Measurements from ENCODE around the gene CEMP1.
A peak's percentile ranks its signal among the peaks of the same experiment; 100 is the strongest.
"Not testable (repeated sequence)": the region's sequence is repeated elsewhere in the genome, so short reads cannot be mapped to it uniquely, and the experiment has no call there.

The CEMP1 gene

DNA sequence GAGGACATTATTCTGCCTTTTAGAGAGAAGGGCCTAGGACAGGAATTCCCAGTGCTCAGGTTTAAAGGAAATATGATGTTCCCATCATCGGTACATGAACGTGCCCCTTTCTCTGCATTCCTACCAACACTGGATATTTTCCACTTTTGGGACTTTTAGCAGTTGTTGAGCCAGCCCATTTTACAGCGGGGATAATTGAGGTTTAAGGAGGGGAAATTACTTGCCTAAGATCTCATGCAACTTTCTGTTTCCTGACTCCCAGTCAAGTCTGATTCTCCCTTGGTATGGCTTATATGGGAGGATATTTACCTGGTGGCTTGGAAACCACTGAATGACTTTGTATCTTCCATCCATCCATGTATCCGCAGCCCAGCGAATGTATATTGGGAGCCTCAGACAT is 3.1 kb upstream of the CEMP1 start:
- not testable (repeated sequence) for DNase-seq

DNA sequence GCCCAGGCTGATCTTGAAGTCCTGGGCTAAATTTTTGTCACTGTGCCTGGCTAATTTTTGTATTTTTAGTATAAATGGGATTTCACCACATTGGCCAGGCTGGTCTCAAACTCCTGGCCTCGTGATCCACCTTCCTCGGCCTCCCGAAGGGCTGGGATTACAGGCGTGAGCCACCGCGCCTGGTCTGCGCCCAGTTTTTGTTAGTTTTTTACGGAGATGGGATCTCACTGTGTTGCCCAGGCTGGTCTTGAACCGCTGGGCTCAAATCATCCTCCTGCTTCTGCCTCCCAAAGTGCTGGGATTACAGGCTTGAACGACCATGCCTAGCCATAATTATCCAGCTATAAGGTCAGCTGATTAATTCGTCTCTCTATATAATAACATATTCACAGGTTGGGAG is 2.7 kb upstream of the CEMP1 start:
- no peak for DNase-seq

DNA sequence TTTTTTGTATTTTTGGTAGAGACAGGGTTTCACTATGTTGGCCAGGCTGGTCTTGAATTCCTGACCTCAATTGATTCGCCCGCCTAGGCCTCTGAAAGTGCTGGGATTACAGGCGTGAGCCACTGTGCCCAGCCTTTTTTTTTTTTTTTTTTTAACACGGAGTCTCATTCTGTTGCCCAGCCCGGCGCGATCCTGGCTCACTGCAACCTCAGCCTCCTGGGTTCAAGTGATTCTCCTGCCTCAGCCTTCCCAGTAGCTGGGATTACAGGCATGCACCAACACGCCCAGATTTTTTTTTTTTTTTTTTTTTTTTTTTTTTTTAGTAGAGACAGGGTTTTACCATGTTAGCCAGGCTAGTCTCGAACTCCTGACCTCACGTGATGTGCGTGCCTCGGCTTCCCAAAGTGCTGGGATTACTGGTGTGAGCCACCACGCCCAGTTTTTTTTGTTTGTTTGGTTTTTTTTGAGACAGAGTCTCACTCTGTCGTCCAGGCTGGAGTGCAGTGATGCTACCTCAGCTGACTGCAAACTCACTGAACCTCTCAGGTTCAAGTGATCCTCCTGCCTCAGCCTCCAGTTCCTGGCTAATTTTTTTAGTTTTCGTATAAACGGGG is 2.0 kb upstream of the CEMP1 start:
- DNase-seq = not testable (repeated sequence)

DNA sequence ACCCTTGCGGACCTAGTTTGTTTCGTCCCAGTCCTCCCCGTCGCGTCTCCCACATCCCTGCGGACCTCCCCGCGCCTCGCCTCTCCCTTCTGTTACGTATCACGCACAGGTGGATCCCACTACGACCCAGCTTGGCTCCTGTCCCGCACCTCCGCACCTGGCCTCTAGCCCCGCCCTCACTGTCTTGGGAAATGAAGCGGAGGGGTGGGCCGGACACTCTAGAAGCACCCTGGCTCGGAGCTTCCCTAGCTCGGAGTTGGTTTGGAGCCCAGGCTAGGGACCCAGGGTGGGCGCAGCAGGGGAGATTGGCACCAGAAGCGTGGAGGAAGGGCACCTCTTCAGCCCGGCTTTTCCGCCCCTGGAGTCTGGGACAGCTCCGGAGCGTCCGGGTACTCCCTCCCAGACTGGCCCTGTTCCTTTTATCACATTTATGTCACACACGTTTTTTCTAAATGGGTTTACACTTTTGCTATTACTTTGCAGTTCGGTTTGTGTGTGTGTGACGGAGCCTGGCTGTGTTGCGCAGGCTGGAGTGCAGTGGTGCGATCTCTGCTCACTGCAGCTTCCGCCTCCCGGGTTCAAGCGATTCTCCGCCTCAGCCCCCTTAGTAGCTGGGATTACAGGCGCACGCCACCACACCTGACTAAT is 1.4 kb upstream of the CEMP1 start:
- peak; percentile 76 for DNase-seq

DNA sequence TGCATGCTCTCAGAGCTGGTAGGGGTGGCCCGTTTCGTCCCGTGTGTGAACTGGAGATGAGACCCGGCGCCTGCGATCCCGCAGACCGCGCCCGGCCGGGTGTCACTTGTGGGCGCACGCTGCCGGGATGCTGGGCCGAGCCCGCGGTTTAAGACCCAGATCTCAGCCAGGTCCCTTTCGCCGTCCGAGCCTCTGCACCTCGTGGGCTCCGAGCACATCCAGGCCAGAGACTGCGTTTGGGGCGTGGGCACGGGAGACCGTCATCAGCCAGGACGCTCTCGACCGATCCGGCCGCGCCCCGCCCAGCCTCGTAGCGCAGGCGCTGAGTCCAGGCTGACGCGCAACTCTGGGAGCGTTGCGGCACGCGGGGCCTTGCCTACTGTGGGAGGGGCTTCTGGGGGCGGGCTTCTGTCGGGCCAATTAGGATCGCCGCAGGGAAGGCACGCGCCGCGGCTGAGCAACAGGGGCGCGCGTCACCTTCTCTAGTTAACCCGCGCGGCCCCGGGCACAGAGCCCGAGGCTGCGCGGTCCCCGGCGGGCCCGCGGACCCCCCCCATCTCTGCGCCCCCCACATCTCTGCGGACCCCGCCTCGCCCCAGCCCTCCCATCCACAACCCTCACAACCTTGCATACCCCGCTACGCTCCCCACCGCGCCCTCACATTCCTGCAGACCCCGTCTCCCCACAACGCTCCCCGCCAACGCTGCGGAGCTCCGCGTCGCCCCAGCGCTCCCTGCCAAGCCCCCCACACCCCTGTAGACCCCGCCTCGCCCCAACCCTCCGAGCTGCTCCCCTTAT is 687 bp upstream of the CEMP1 start:
- peak; percentile 99 for DNase-seq

DNA sequence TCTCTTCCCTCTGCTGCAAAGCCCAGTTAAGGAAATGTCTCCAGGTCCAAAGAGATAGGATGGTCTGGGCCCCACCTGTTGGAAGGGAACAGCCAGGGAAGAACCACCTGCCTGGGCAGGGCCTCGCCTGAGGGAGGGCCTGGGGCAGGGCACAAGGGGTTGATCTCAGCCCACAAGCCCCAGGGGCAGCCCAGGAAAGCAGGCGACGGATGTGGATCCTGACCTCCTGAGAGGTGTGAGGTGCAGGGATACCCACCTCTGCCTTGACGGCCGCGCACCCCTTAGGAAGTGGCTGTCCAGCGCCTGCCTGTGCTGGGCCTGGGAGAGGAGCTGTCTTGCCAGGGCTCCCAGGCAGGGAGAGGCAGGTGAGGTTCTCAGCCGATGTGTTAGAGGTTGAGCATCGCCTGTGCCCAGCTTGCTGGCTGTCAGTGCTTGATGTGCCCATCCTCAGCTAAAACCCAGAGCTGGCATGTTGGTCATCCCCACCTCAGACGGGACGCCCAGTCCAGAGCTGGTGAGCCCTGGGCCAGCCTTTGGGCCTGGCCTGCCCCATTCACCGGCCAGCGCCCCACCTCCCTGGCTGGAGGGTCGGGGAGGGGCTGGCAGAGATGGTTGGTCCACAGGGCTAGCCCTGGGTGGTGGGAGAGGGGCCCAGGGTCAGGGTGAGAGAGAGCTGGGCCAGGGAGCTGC is 434 bp downstream of the CEMP1 start:
- no peak for DNase-seq

GRCh38 chr16:2529961-2530628 is 1.1 kb downstream of the CEMP1 start:
- DNase-seq = no peak

DNA sequence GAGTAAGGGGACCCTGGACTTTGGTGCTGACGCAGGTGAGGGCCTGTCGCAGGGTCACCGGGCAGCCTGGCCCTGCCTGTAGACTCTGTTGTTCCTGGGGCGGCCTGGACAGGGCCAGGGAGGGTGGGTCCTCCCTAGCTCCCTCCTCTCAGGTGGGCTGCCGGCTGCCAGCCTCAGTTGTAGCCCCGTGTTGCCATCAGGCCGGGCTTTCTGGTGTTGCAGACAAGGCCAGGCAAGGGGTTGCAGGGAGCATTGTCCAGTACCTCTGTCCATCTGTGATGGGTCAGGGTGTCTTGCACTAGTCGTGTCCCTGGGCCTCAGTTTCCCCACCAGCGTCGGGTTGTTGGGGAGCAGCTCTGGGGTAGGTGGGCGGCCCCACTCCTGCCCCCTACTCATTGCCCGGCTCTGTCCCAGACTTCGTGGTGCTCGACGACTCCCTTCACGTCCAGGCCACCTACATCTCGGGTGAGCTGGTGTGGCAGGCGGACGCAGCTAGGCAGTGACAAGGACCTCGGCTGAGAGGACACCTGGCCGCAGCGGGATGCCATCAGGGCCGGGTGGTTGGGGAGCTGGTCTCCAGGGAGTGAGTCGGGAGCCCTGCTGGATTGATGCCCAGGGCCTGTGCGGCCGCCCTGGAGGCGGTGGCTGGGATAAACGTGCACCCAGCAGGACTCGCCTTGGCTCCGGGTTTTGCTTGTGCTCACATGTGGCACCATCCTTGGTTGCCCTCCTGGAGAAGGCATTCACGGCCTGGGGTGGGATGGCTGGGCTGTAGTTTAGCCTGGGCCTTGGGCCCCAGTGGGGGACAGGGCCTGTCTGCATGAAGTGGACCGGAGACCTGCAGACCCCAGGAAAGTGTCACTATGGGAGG is 1.9 kb downstream of the CEMP1 start:
- no peak for DNase-seq

GRCh38 chr16:2528161-2529060 is 2.8 kb downstream of the CEMP1 start:
- no peak for DNase-seq

DNA sequence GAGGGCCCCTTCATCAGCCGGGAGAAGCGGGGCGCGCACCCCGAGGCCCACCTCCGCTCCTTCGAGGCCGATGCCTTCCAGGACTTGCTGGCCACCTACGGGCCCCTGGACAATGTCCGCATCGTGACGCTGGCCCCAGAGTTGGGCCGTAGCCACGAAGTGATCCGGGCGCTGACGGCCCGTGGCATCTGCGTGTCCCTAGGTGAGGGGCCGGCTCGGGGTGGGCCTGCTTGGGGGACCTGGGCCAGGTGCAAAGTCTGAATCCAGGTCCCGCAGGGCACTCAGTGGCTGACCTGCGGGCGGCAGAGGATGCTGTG is 3.5 kb downstream of the CEMP1 start:
- DNase-seq = no peak

GRCh38 chr16:2527071-2527783 is 4.0 kb downstream of the CEMP1 start:
- no peak for DNase-seq

DNA sequence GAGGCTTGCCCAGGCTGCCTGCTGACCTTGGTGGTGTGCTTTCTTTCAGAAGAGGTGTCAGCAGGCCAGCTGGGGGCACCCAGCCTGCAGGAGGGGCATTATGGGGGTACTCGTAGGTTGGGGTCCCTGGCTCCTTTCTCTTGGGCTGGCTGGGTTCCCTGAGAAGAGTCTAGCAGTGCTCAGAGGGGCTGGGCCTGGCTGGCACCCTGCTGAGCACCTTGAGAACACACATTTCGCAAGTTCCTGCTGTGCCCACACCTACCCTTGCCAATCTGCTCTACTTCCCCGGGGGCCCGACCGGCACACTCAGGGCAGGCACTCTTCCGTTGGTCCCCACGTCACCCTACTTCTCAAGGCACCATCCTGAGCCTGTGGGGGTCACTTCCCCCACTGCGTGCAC is 5.1 kb downstream of the CEMP1 start:
- no peak for DNase-seq

GRCh38 chr16:2524339-2524938 is 6.8 kb downstream of the CEMP1 start:
- DNase-seq = no peak

DNA sequence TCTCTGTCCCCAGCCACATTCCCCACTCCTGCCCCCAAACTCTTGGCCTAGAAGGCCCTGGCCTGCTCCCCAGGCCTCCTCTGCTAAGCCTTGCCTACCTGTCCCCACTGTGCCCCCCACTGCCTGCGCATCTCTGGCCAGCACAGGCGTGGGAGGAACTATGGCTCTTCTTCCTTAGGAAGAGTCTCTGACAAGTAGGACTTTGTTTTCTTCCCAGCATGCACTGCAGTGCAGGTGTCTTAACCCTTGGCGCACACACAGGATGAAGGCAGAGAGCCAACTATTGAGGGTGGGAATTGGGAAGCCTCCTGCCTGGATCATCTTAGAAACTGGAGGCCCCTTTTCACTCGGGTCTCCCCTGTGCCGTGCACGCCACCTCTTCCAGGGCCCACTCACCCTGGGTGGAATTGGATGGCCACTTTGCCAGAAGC is 7.4 kb downstream of the CEMP1 start:
- DNase-seq = no peak

DNA sequence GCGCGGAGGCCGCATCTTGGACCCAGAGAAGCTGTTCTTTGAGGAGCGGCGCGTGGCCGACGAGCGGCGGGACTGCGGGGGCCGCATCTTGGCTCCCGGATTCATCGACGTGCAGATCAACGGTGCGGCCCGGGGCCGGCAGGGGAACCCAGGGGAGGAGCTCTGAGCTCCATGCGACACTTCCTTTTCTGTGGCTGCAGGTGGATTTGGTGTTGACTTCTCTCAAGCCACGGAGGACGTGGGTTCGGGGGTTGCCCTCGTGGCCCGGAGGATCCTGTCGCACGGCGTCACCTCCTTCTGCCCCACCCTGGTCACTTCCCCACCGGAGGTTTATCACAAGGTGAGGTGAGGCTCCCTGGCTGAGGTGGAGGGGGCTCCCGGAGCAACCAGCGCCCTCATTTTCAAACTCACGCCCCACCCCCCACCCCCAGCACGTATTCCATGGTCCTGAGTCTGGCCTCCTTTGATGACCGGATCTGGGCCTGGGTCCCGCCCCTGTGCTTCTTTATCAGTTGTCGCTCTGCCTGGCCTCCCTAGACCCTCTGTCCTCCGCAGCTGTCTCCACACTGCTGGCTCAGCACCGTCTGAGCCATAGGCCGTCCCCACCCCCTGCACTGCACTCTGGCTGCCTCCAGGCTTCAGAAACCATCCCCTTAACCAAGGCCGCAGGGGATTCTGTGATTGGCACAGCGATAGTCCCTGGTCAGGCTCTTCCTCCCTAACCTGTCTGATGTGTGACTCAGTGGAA is 10.2 kb downstream of the CEMP1 start:
- peak; percentile 45 for DNase-seq

GRCh38 chr16:2520097-2520783 is 11.0 kb downstream of the CEMP1 start, which contains the start of gene AMDHD2:
Gene AMDHD2, plus strand, starts transcription at chr16:2520371. Its CDS starts 88 bp downstream, at chr16:2520459.
- peak; percentile 96 for DNase-seq

DNA sequence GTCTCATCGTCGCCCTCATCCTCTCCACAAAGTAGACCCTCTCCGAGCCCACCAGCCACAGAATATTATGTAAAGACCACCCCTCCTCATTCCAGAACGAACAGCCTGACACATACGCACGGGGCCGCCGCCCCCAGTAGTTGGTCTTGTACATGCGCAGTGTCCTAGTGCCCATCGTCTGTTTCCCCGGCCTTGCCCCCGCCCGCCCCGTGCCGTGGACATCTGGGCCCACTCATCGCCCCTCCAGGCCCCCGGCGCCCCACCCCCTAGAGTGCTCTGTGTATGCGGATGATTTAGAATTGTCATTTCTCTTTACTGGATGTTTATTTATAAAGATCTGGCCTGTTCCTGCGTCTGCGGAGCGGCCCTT is 11.5 kb downstream of the CEMP1 start:
- no peak for DNase-seq
